SK-N-SH treated with all-trans-retinoic acid at 6 μM for 48 hours (cell line): ENCODE data around the gene TOM1L2.
"Not testable (repeated sequence)": the region's sequence is repeated elsewhere in the genome, so short reads cannot be mapped to it uniquely, and the experiment has no call there.

Experiments used
- ATAC-seq: fragments of 200-7000 bp; cut with Tn5 transposase; 3 replicates; pipeline ENCODE4 v1.9.1; 2020; ENCODE audit warnings: mild to moderate bottlenecking, moderate library complexity
- CREB5 ChIP-seq: fragments of 250-450 bp; sonication (Bioruptor Pico); IDR thresholded peaks from 2 replicates; pipeline ENCODE4 v1.5.1; 2020; ENCODE audit warnings: low read depth, mild to moderate bottlenecking, moderate library complexity
- CSDC2 ChIP-seq: fragments of 250-450 bp; sonication (Bioruptor Pico); IDR thresholded peaks from 2 replicates; pipeline ENCODE4 v1.5.0; 2020; ENCODE audit warnings: mild to moderate bottlenecking, moderate library complexity
- CSRNP3 ChIP-seq: fragments of 250-450 bp; sonication (Bioruptor Pico); IDR thresholded peaks from 2 replicates; pipeline ENCODE4 v1.5.1; 2021; ENCODE audit warnings: mild to moderate bottlenecking, moderate library complexity
- ESRRG ChIP-seq: fragments of 250-450 bp; sonication (Bioruptor Pico); IDR thresholded peaks from 2 replicates; pipeline ENCODE4 v1.6.1; 2021; ENCODE audit warnings: mild to moderate bottlenecking
- GLIS3 ChIP-seq: fragments of 250-450 bp; sonication (Bioruptor Pico); IDR thresholded peaks from 2 replicates; pipeline ENCODE4 v1.5.0; 2020; ENCODE audit warnings: mild to moderate bottlenecking, moderate library complexity
- ISL1 ChIP-seq: fragments of 250-450 bp; sonication (Bioruptor Pico); IDR thresholded peaks from 2 replicates; pipeline ENCODE4 v2.1.2; 2022; ENCODE audit warnings: mild to moderate bottlenecking, moderate library complexity
- OSR1 ChIP-seq: fragments of 250-450 bp; sonication (Bioruptor Pico); IDR thresholded peaks from 2 replicates; pipeline ENCODE4 v1.8.0; 2022; ENCODE audit warnings: moderate library complexity, mild to moderate bottlenecking, inconsistent platforms
- PATZ1 ChIP-seq: fragments of 250-450 bp; sonication (Bioruptor Pico); IDR thresholded peaks from 2 replicates; pipeline ENCODE4 v1.8.0; 2020; ENCODE audit warnings: mild to moderate bottlenecking, moderate library complexity, borderline replicate concordance
- POU6F1 ChIP-seq: fragments of 250-450 bp; sonication (Bioruptor Pico); IDR thresholded peaks from 2 replicates; pipeline ENCODE4 v1.8.0; 2021; ENCODE audit warnings: low read depth, mild to moderate bottlenecking, moderate library complexity, borderline replicate concordance
- PPARA ChIP-seq: fragments of 250-450 bp; sonication (Bioruptor Pico); IDR thresholded peaks from 2 replicates; pipeline ENCODE4 v1.5.0; 2020; ENCODE audit warnings: mild to moderate bottlenecking, borderline replicate concordance
- RARB ChIP-seq: fragments of 250-450 bp; sonication (Bioruptor Pico); IDR thresholded peaks from 2 replicates; pipeline ENCODE4 v1.8.0; 2021; ENCODE audit warnings: mild to moderate bottlenecking, moderate library complexity
- SNAI2 ChIP-seq: fragments of 250-450 bp; sonication (Bioruptor Pico); IDR thresholded peaks from 2 replicates; pipeline ENCODE4 v1.5.0; 2020; ENCODE audit warnings: mild to moderate bottlenecking, moderate library complexity
- TCF4 ChIP-seq: fragments of 250-450 bp; sonication (Bioruptor Pico); IDR thresholded peaks from 2 replicates; pipeline ENCODE4 v1.8.0; 2021; ENCODE audit warnings: mild to moderate bottlenecking, moderate library complexity, borderline replicate concordance
- ZC3H10 ChIP-seq: fragments of 250-450 bp; sonication (Bioruptor Pico); IDR thresholded peaks from 2 replicates; pipeline ENCODE4 v1.5.1; 2021; ENCODE audit warnings: mild to moderate bottlenecking, moderate library complexity
- ZFP3 ChIP-seq: fragments of 250-450 bp; sonication (Bioruptor Pico); IDR thresholded peaks from 2 replicates; pipeline ENCODE4 v1.5.0; 2020; ENCODE audit warnings: mild to moderate bottlenecking, moderate library complexity
- ZFP30 ChIP-seq: fragments of 450-650 bp; formaldehyde crosslinking; IDR thresholded peaks from 2 replicates; pipeline ENCODE4 v1.5.0; 2022; ENCODE audit warnings: mild to moderate bottlenecking, moderate library complexity
- ZNF565 ChIP-seq: fragments of 450-650 bp; formaldehyde crosslinking; conservative IDR thresholded peaks from 2 replicates; pipeline ENCODE4 v1.5.0; 2020; ENCODE audit warnings: low read depth, mild to moderate bottlenecking, moderate library complexity
- ZNF8 ChIP-seq: fragments of 450-650 bp; formaldehyde crosslinking; IDR thresholded peaks from 2 replicates; pipeline ENCODE4 v1.5.0; 2020; ENCODE audit warnings: mild to moderate bottlenecking, moderate library complexity

TOM1L2 gene

GRCh38 chr17:17941015-17941414, 31.2 kb downstream of the TOM1L2 start:
- ATAC-seq: peak; percentile 1; the same call in 2 of the 3 replicates
- TF ChIP-seq CREB5 (no peak), ESRRG (no peak), ZNF565 (CRISPR knock-in tag) (0 out of 2 replicates have a peak, but pooled peaks have one; percentile 21), CSRNP3 (no peak), CSDC2 (0 out of 2 replicates have a peak, but pooled peaks have one; percentile 79)

- ATAC-seq: peak; percentile 71
- TF ChIP-seq OSR1 (CRISPR knock-in tag) (no peak), RARB (CRISPR knock-in tag) (no peak), ZFP3 (CRISPR knock-in tag) (peak; percentile 64), PATZ1 (CRISPR knock-in tag) (peak; percentile 80), ESRRG (peak; percentile 38; the same call in 1 of the 2 replicates), GLIS3 (0 out of 2 replicates have a peak, but pooled peaks have one; percentile 57), ZC3H10 (no peak), CSRNP3 (no peak), CREB5 (peak; percentile 91), TCF4 (CRISPR knock-in tag) (peak; percentile 46), ISL1 (peak; percentile 100), SNAI2 (CRISPR knock-in tag) (peak; percentile 9; the same call in 1 of the 2 replicates), ZNF8 (CRISPR knock-in tag) (peak; percentile 72; the same call in 1 of the 2 replicates), ZFP30 (no peak), CSDC2 (0 out of 2 replicates have a peak, but pooled peaks have one; percentile 63), POU6F1 (CRISPR knock-in tag) (no peak; the same call in 1 of the 2 replicates)
- TF ChIP-seq, all 23 proteins: peak for 10
Measured at GRCh38 chr17:17940441-17940911, 31.7 kb downstream of the TOM1L2 start.

- not testable (repeated sequence) for ATAC-seq
Measured at GRCh38 chr17:17939941-17940340, 32.3 kb downstream of the TOM1L2 start.

GRCh38 chr17:17938388-17939107, 33.7 kb downstream of the TOM1L2 start:
- no peak for ATAC-seq
- no peak for TF ChIP-seq PPARA
- no peak for TF ChIP-seq RARB (CRISPR knock-in tag)
